GM23338 (cell line): ENCODE results near the gene GNG7. TPM values are rescaled to one million over a fixed set of nuclear protein-coding genes. Genes with fewer than 3 reads are reported as not detected.

Experiments
- ATAC-seq: fragments of 200-7000 bp; cut with Tn5 transposase; 3 replicates; pipeline ENCODE4 v1.9.1; 2020
- DNase-seq: peaks from one replicate; pipeline ENCODE4 v3.0.0-alpha.2; 2015; ENCODE audit warnings: low spot score
- H2AFZ ChIP-seq: fragments of 200-600 bp; sonication (generic); 2 replicates; pipeline ENCODE4 v1.8.0; 2016; ENCODE audit warnings: antibody characterized with exemption, mild to moderate bottlenecking, moderate library complexity
- H3F3A ChIP-seq: fragments of 200-600 bp; sonication (generic); replicated peaks from 2 replicates; pipeline ENCODE4 v1.8.0; 2017; ENCODE audit warnings: antibody characterized with exemption, mixed run types, low read depth
- H3K27ac ChIP-seq: fragments of 200-600 bp; sonication (generic); 2 replicates; pipeline ENCODE4 v1.6.1; 2016; ENCODE audit warnings: low read depth
- H3K27me3 ChIP-seq: fragments of 200-600 bp; sonication (generic); 2 replicates; pipeline ENCODE4 v1.8.0; 2016; ENCODE audit warnings: mild to moderate bottlenecking, mixed run types, moderate library complexity; ENCODE audit not compliant: insufficient read depth
- H3K36me3 ChIP-seq: fragments of 200-600 bp; sonication (generic); 2 replicates; pipeline ENCODE4 v1.8.0; 2016; ENCODE audit warnings: mild to moderate bottlenecking; ENCODE audit not compliant: insufficient read depth
- H3K4me1 ChIP-seq: fragments of 200-600 bp; sonication (generic); 2 replicates; pipeline ENCODE4 v1.8.0; 2016; ENCODE audit warnings: mild to moderate bottlenecking, moderate library complexity; ENCODE audit not compliant: insufficient read depth
- H3K4me2 ChIP-seq: fragments of 200-600 bp; sonication (generic); 2 replicates; pipeline ENCODE4 v1.7.1; 2017; ENCODE audit warnings: mixed run types
- H3K4me3 ChIP-seq: fragments of 200-600 bp; sonication (generic); 2 replicates; pipeline ENCODE4 v1.6.1; 2016; ENCODE audit warnings: mixed run types
- H3K79me2 ChIP-seq: fragments of 200-600 bp; sonication (generic); replicated peaks from 2 replicates; pipeline ENCODE4 v1.8.0; 2017; ENCODE audit warnings: mild to moderate bottlenecking; ENCODE audit not compliant: insufficient read depth
- H3K9me2 ChIP-seq: fragments of 200-600 bp; sonication (generic); 2 replicates; pipeline ENCODE4 v1.8.0; 2017; ENCODE audit not compliant: insufficient read depth
- H4K20me1 ChIP-seq: fragments of 200-600 bp; sonication (generic); replicated peaks from 2 replicates; pipeline ENCODE4 v1.8.0; 2017; ENCODE audit warnings: mild to moderate bottlenecking; ENCODE audit not compliant: insufficient read depth
- H3K27ac Mint-ChIP-seq: 2 replicates; pipeline ENCODE4 v1.8.0; 2020; ENCODE audit warnings: inconsistent platforms, mild to moderate bottlenecking, moderate library complexity, mixed read lengths
- H3K27me3 Mint-ChIP-seq: 3 replicates; pipeline ENCODE4 v1.8.0; 2022; ENCODE audit warnings: low read depth, mild to moderate bottlenecking, moderate library complexity, mixed read lengths, inconsistent platforms; ENCODE audit not compliant: insufficient read depth, poor library complexity
- H3K36me3 Mint-ChIP-seq: 3 replicates; pipeline ENCODE4 v1.8.0; 2021; ENCODE audit warnings: low read depth, mild to moderate bottlenecking, inconsistent platforms, moderate library complexity, mixed read lengths
- H3K4me1 Mint-ChIP-seq: 3 replicates; pipeline ENCODE4 v1.8.0; 2020; ENCODE audit warnings: mild to moderate bottlenecking, inconsistent platforms, mixed read lengths
- H3K4me3 Mint-ChIP-seq: 3 replicates; pipeline ENCODE4 v1.8.0; 2021; ENCODE audit warnings: moderate library complexity, mild to moderate bottlenecking, inconsistent platforms, mixed read lengths
- H3K9me3 Mint-ChIP-seq: 3 replicates; pipeline ENCODE4 v1.8.0; 2020; ENCODE audit warnings: moderate library complexity, mild to moderate bottlenecking, inconsistent platforms, mixed read lengths
- CREB1 ChIP-seq: fragments of 250-450 bp; sonication (Bioruptor Pico); IDR thresholded peaks from 2 replicates; pipeline ENCODE4 v1.5.0; 2020; ENCODE audit warnings: low read depth, mild to moderate bottlenecking, moderate library complexity
- EZH2 ChIP-seq: fragments of 200-600 bp; sonication (generic); IDR thresholded peaks from one replicate; pipeline ENCODE4 v1.8.0; 2017; ENCODE audit warnings: antibody characterized with exemption, mild to moderate bottlenecking, low read depth; ENCODE audit not compliant: unreplicated experiment
- EZH2phosphoT487 ChIP-seq: fragments of 200-600 bp; sonication (generic); IDR thresholded peaks from one replicate; pipeline ENCODE4 v1.8.1; 2018; ENCODE audit warnings: antibody characterized with exemption; ENCODE audit not compliant: unreplicated experiment
- JUNB ChIP-seq: IDR thresholded peaks from one replicate; pipeline ENCODE4 v1.6.1; 2016; ENCODE audit warnings: antibody characterized with exemption; ENCODE audit not compliant: unreplicated experiment
- POLR2AphosphoS5 ChIP-seq: IDR thresholded peaks from 2 replicates; pipeline ENCODE4 v1.6.1; 2016; ENCODE audit warnings: antibody characterized with exemption, low read depth
- STAT1 ChIP-seq: IDR thresholded peaks from one replicate; pipeline ENCODE4 v1.6.1; 2016; ENCODE audit warnings: antibody characterized with exemption; ENCODE audit not compliant: unreplicated experiment
- ZNF114 ChIP-seq: fragments of 250-450 bp; sonication (Bioruptor Pico); IDR thresholded peaks from 2 replicates; pipeline ENCODE4 v1.5.0; 2020; ENCODE audit warnings: mild to moderate bottlenecking, moderate library complexity
- ZNF331 ChIP-seq: fragments of 250-450 bp; sonication (Bioruptor Pico); IDR thresholded peaks from 2 replicates; pipeline ENCODE4 v1.5.0; 2020; ENCODE audit warnings: low read depth, mild to moderate bottlenecking, moderate library complexity
- polyA plus RNA-seq: library from polyadenylated mRNA; unstranded; fragments of >200 nt; fragmentation: Nextera tagmentation; extraction: Ambion mirVana; gene quantifications from 2 replicates; pipeline ENCODE4 v1.2.1, GENCODE V29; 2016
- total RNA-seq: library from RNA; depleted of rRNA; stranded (reverse); fragments of >200 nt; shearing (Covaris generic); gene quantifications from 2 replicates; pipeline ENCODE4 v1.2.3, GENCODE V29; 2014
- TF ChIP-seq, protein P1 (sequence below), 2 experiments: fragments of 200-600 bp in 1 of 2; sonication (generic) in 1 of 2; conservative IDR thresholded peaks; 2 replicates each; pipeline versions ENCODE4 v1.5.1 to v1.6.1; 2016 to 2017; ENCODE audit warnings: antibody characterized with exemption in 2 of 2, low read depth in 2 of 2, mild to moderate bottlenecking in 2 of 2, moderate library complexity in 1 of 2
- TF ChIP-seq, protein P2 (sequence below): IDR thresholded peaks from one replicate; pipeline ENCODE4 v1.6.1; 2018; ENCODE audit warnings: antibody characterized with exemption; ENCODE audit not compliant: unreplicated experiment

Gene GNG7
- total and polyA plus RNA-seq, 2 experiments from 2014 or later, result 5.1 to 5.4 TPM

DNA sequence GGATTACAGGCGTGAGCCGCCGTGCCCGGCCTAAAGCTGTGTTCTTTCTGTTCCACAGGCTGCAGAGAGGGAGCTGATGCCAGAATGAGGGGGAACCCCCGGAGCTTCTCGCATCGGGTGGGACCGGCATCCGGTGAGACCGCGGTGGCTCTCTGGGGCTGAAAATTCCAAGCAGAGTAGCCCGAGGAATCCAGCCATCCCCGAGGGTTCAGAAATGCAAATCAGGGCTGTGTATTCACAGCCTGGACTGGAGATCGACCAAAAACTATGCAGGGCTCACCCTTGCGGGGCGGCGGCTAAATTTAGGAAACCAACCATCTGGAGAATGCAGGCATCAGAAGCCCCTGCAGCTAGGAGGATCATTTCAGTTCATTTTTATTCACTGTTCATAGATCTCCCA, 99.2 kb downstream of the GNG7 start (continued):
- TF ChIP-seq, protein P1, sequence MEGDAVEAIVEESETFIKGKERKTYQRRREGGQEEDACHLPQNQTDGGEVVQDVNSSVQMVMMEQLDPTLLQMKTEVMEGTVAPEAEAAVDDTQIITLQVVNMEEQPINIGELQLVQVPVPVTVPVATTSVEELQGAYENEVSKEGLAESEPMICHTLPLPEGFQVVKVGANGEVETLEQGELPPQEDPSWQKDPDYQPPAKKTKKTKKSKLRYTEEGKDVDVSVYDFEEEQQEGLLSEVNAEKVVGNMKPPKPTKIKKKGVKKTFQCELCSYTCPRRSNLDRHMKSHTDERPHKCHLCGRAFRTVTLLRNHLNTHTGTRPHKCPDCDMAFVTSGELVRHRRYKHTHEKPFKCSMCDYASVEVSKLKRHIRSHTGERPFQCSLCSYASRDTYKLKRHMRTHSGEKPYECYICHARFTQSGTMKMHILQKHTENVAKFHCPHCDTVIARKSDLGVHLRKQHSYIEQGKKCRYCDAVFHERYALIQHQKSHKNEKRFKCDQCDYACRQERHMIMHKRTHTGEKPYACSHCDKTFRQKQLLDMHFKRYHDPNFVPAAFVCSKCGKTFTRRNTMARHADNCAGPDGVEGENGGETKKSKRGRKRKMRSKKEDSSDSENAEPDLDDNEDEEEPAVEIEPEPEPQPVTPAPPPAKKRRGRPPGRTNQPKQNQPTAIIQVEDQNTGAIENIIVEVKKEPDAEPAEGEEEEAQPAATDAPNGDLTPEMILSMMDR (conservative IDR thresholded peaks at IDR 0.05; ENCODE audit: low read depth in 2 of 2), result no peak
- TF ChIP-seq STAT1 (no peak), ZNF114 (CRISPR knock-in tag) (no peak), CREB1 (CRISPR knock-in tag) (no peak), EZH2 (no peak)
- TF ChIP-seq, protein P2, sequence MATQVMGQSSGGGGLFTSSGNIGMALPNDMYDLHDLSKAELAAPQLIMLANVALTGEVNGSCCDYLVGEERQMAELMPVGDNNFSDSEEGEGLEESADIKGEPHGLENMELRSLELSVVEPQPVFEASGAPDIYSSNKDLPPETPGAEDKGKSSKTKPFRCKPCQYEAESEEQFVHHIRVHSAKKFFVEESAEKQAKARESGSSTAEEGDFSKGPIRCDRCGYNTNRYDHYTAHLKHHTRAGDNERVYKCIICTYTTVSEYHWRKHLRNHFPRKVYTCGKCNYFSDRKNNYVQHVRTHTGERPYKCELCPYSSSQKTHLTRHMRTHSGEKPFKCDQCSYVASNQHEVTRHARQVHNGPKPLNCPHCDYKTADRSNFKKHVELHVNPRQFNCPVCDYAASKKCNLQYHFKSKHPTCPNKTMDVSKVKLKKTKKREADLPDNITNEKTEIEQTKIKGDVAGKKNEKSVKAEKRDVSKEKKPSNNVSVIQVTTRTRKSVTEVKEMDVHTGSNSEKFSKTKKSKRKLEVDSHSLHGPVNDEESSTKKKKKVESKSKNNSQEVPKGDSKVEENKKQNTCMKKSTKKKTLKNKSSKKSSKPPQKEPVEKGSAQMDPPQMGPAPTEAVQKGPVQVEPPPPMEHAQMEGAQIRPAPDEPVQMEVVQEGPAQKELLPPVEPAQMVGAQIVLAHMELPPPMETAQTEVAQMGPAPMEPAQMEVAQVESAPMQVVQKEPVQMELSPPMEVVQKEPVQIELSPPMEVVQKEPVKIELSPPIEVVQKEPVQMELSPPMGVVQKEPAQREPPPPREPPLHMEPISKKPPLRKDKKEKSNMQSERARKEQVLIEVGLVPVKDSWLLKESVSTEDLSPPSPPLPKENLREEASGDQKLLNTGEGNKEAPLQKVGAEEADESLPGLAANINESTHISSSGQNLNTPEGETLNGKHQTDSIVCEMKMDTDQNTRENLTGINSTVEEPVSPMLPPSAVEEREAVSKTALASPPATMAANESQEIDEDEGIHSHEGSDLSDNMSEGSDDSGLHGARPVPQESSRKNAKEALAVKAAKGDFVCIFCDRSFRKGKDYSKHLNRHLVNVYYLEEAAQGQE, result no peak

DNA sequence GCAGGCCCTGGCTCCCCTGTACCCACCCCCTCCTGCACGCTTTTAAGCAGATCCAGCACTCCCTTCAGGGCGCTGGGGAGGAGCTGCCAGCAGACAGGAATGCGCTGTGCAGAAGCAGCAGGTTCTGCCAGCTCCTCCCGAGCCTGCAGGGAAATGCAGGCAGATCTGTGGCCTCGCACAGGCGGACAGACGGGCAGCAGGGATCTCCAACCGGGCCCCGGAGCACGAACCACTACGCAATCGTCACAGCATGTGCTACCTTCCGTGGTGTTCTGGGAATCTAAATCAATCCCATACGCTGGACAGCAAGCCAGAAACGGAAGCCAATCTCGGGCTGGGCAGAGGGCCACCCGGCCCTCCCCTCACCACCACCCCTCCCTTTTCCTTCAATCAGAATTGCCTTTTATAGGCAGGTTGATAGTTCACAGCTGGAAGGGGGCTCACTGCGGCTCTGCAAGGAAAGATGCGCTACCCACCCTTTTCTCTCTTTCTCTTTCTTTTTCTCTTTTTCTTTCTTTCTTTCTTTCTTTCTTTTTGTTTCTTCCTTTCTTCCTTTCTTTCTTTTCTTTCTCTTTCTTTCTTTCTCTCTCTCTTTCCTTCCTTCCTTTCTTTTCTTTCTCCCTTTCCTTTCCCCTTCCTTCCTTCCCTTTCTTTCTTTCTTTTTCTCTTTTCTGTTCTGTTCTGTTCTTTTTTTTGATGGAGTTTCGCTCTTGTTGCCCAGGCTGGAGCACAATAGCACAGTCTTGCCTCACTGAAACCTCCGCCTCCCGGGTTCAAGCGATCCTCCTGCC, 99.9 kb downstream of the GNG7 start:
- Mint-ChIP-seq H3K4me3 (peak overlapping the region; percentile 67), H3K4me1 (peaks cover 18% of the 10 kb centered on the region), H3K36me3 (peaks cover 7% of the 10 kb centered on the region; the same call in 2 of the 3 replicates), H3K27me3 (peaks cover 22% of the 10 kb centered on the region), H3K27ac (peak overlapping the region; percentile 66), H3K9me3 (peaks cover 14% of the 10 kb centered on the region; the same call in 2 of the 3 replicates)
- ATAC-seq, result peak; percentile 79
- peak; percentile 29; the same call in 1 of the 2 replicates for TF ChIP-seq POLR2AphosphoS5
- no peak for TF ChIP-seq ZNF114 (CRISPR knock-in tag)
- TF ChIP-seq EZH2phosphoT487, result no peak
- TF ChIP-seq STAT1, result no peak
- TF ChIP-seq ZNF331, result no peak
- TF ChIP-seq JUNB, result no peak
- TF ChIP-seq, protein P2, result peak; percentile 10
- TF ChIP-seq CREB1 (CRISPR knock-in tag), result no peak
- Histone ChIP-seq H3K79me2 (no peaks in the 10 kb centered on the region), H3K27ac (peak overlapping the region; percentile 94), H3K4me2 (peak overlapping the region; percentile 78), H3K9me2 (no peaks in the 10 kb centered on the region), H2AFZ (no peak overlapping the region), H3K4me3 (peak overlapping the region; percentile 40), H4K20me1 (no peaks in the 10 kb centered on the region), H3K4me1 (peaks cover 12% of the 10 kb centered on the region), H3K27me3 (peaks cover 6% of the 10 kb centered on the region; the same call in 1 of the 2 replicates), H3F3A (peaks cover 17% of the 10 kb centered on the region), H3K36me3 (no peaks in the 10 kb centered on the region)
- peak; percentile 84 for DNase-seq
